Midbrain (tissue), 1 donor: ENCODE results near the gene RUNDC1.
"Not testable (repeated sequence)": the region's sequence is repeated elsewhere in the genome, so short reads cannot be mapped to it uniquely, and the experiment has no call there.

Source experiments
- DNase-seq: peaks from one replicate; lab custom pipeline; 2025; lab: John Stamatoyannopoulos, UW

The RUNDC1 gene

DNA sequence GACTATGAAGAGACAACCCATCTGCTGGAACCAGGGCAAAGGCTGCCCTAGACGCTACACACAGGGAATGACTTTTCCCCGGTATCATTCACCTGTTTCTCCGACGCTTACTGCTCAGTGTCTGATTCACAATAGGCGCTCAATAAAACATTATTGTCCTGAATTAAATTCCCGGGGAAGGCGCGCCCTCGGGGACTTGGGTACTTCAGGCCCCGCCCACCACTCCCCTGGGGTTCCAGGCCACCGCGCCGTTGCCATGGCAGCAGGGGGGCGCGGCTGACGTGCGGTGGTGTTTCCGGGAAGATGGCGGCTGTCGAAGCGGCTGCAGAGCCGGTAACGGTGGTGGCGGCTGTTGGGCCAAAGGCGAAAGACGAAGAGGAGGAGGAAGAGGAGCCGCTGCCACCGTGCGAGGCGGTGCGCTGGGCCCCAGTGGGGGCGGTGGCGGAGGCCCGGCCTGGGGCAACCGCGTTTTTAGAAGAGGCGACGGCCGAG is at the start of gene RUNDC1:
RUNDC1 (plus strand) TSS at position 292 of the 492 bp plus-strand sequence; CDS start at position 304, 12 bp downstream.
- DNase-seq = peak; percentile 89

- peak; percentile 49 for DNase-seq
Observed at GRCh38 chr17:42937712-42938596, 42.4 kb upstream of the RUNDC1 start.

GRCh38 chr17:42944211-42944610 is 36.2 kb upstream of the RUNDC1 start:
- DNase-seq = no peak

DNA sequence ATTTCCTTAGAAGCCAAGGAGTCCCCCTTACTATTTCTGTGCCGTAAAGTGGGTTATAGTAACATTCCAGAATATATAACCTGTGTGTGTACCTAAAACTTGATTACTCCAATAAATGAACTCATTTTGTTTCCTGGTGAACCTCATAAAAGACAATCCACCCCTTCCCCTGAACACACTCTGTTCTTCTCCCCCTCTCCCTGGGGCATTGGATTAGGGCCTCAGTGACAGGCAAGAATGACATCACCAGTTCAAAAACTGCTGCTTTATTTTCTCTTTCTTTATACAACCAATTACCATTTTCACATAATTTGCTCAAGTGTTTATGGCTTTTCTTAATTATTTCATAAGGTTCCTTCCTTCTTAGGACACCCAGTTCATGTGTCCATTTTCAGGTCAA is 33.6 kb upstream of the RUNDC1 start:
- DNase-seq = no peak

GRCh38 chr17:42950044-42950783 is 30.2 kb upstream of the RUNDC1 start:
- no peak for DNase-seq

DNA sequence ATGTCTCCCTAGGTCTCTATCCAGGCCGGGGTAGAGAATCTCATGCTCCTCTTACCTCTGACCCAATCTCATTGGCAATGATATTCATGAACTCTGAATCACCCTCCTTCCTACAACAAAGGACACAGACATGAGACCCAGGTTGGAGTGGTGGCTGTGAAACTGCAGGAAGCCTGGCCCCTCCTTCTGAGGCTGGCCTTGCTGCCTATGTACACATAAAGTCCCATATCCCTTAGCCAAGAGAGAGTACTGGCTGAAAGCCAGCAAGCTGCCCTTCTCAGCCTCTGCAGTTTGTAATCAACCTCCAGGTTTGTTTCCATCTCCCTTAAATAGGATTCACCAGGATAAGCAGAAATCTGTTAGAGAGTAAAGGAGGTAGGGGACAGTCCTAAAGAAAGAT is 26.7 kb upstream of the RUNDC1 start:
- no peak for DNase-seq

- peak; percentile 90 for DNase-seq
Observed at GRCh38 chr17:42964161-42964932, 16.0 kb upstream of the RUNDC1 start, which contains the start of gene AARSD1. Gene AARSD1, minus strand, starts transcription at chr17:42964454. Its CDS starts 14 bp downstream, at chr17:42964440.

DNA sequence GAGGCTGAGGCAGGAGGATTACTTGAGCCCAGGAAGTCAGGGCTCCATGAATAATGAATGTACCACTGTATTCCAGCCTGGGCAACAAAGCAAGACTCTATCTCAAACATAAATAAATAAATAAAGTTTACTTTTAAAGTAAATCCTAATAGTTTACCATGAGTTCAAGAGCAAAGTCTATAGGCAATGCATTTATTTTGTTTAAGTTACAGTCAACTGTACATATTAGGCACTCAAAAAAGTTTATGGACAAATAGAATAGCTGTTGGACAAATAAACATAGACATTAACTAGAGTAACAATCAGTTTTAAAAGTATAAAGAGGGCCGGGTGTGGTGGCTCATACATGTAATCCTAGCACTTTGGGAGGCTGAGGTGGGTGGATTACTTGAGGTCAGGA is 12.4 kb upstream of the RUNDC1 start:
- DNase-seq = no peak

DNA sequence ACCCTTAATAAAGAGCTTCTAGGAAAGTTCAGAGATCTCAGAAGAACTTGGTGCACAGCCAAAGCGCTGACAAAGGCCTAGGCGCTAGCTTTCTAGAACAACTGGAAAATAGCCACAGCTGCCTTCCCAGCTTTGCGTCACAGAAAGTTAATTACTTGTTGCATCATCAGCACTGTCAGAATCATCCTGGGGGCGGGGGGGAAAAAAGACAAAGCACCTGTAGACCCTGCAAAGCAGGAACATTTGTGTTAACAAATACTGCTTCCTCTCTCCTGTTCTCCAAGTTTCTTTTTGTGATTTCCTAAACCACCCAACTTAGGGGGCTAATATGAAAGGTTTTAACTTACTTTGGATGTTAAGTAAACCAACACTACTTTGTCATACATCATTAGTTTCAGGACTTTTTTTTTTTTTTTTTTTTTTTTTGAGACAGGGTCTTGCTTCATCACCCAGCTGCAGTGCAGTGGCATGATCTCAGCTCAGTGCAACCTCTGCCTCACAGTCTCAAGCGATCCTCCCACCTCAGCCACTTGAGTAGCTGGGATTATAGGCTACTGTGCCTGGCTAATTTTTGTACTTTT is 11.3 kb upstream of the RUNDC1 start:
- DNase-seq = peak; percentile 16

- no peak for DNase-seq
Observed at GRCh38 chr17:42971589-42971988, 8.8 kb upstream of the RUNDC1 start.

- not testable (repeated sequence) for DNase-seq
Observed at GRCh38 chr17:42973323-42973722, 7.0 kb upstream of the RUNDC1 start.

GRCh38 chr17:42975265-42975664 is 5.1 kb upstream of the RUNDC1 start:
- no peak for DNase-seq

- not testable (repeated sequence) for DNase-seq
Observed at GRCh38 chr17:42975701-42976100, 4.7 kb upstream of the RUNDC1 start.

DNA sequence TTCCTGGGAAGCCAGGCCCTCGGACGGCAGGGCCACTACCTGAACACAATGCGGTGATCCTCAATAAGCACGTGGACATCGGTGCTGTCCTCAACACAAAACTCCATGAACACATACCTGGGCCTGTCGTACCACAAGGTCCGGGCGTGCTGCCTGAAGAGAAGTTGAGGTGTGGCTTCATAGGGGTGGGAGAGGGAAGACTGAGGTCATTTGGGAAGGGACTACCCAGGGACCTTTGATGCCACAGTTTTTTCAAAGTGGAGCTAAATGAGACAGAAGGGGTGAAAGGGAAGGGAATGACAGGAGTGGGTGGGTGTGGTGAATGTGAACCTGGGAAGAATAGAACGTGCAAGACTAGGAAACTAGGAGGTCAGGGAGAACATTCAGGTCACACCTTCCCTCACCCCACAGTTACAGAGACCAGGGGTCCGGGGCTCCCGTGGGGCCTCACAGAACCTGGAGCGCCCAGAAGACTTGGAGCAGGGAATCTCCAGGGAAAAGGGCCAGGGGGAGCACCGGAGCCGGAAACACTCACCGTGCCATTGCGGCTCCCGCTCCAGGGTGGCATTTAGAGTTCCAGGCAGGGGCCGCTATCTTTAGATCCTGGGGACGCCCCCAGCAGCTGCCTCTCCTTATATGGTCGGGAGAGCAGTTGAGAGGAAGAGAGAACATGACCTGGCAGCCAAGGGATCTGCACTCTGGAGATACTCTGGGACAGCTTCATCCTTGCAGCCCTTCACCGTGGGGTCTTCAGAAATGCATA is 673 bp upstream of the RUNDC1 start, which contains the start of gene PTGES3L:
PTGES3L (minus strand) TSS at position 570 of the 763 bp plus-strand sequence; CDS start at position 543, 27 bp downstream.
- DNase-seq = no peak

DNA sequence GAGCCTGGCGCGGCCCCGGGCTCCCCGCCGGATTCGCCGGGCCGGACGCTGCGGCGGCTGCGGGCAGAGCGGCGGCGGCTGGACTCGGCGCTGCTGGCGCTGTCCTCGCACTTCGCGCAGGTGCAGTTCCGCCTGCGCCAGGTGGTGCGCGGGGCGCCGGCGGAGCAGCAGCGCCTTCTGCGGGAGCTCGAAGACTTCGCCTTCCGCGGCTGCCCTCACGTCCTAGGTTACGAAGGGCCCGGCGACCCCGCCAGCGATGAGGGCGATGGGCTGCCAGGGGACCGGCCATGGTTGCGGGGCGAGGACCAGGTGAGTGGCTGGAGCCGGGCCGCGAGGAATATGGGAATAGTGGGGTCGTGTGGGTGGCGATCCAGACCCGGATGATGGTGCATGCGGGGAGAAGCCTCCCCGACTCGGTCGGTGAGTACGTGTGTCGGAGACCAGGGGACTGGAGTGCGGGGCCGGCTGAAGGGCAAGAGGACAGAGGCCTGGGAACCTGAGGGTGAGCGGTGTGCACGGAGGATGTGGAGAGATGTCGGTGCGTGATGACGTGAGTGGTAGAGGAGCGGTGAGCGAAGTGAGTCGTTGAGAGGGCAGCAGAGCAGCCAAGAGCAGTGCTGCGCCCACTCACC is 517 bp downstream of the RUNDC1 start:
- no peak for DNase-seq

DNA sequence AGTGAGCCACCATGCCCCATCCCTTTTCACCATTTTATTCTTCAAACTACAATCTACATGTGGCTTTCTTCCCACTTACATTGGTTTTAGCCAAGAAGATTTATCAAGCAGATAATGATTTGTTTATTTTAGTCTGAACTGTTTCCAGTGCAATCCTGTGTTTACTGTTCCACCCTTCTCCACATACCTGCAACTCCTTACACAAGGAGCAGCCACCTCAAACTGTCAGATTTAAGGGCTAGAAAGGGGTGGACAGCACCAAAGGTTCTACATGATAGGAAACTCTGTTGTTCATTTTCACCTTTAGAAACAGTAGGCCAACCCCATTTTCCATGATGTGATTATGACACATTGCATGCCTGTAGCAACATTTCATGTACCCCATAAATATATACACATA is 1.9 kb downstream of the RUNDC1 start:
- DNase-seq = no peak

DNA sequence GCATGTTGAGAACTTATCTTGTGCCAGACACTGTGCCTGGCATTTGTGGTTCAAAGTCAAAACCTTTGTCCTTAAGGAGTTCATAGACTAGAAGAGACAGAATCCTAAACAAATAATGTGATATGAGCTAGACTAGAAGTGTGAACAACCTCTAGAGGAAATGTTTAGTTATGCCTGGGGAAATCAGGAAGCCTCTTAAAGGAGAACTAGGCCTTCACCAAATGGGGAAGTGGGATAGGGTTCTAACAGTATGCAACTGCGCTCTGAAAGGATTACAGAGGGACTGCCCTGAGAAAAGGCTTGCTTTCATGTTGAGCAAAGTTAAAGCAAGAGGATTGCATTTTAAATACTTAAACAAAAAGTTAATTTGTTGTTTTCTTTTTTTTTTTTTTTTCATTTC is 4.9 kb downstream of the RUNDC1 start:
- no peak for DNase-seq

DNA sequence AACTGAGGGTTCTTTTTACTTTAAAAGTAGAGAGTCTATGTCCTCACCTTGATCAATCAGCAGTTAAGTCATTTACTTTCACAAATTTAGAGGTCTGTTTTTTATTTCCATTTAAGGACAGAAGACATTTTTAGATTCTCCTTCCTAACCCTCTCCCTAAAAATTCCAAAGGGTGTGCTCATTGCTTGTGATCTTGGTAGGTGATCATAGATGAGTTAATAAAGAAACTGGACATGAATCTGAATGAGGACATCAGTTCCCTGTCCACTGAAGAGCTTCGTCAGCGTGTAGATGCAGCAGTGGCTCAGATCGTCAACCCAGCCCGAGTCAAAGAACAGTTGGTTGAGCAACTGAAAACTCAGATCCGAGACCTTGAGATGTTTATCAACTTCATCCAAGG is 8.8 kb downstream of the RUNDC1 start:
- DNase-seq = no peak

DNA sequence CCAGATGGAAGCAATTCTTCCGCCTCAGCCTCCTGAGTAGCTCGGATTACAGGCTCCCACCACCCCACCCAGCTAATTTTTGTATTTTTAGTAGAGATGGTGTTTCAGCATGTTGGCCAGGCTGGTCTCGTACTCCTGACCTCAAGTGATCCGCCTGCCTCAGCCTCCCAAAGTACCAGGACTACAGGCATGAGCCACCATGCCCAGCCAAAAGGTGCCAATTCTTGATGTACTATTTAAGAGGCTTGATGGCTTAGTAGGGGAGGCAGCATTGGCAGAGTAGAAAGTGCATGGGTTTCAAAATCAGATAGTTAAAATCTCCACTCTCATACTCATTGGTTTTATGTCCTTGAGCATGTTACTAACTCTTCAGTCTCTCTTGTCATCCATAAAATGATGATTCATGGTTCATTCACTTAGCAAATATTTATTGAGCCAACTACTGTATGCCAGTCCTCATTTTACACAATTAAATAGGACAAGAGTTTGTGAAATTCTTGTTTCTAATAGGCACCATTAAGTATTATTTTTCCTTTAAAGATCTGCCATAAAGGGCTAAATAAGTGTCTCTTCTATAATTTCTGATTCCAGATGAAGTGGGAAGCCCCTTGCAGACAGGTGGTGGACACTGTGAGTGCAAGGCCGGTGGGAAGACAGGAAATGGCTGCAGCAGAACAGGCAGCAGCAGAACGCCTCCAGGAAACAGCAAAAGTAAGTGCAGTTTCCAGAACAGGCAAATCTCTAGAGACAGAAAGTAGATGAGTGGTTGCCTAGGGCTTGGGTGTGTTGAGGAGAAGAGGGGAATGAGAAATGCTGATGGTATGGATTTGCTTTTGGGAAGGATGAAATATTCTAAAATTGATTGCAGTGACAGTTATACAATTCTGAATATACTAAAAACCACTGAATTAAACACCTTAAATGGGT is 9.6 kb downstream of the RUNDC1 start:
- no peak for DNase-seq
